ENCODE results near the gene PCBP3. TPM values are rescaled to one million over a fixed set of nuclear protein-coding genes. Genes with fewer than 3 reads are reported as not detected.

The PCBP3 gene
- total and polyA plus RNA-seq, 2 donors from 2014 or later = 2.3 to 5.4 TPM

GRCh38 chr21:45945868-45946210 lies 302.3 kb downstream of the PCBP3 start:
- H3K9ac ChIP-seq (ENCODE audit: low read length in 3 of 3) = no peak overlapping the region
- H3K27ac ChIP-seq (ENCODE audit: low read depth in 2 of 2, low read length in 2 of 2) = no peak overlapping the region
- H3K9me3 ChIP-seq (ENCODE audit: control insufficient read depth in 2 of 3, insufficient read depth in 1 of 3, low read length in 3 of 3) = no peaks in the 10 kb centered on the region
- intact Hi-C loops (cut with DNase I) = no loop called here
- H3K4me3 ChIP-seq (ENCODE audit: low read length in 3 of 3) = no peak overlapping the region
- H3K36me3 ChIP-seq (ENCODE audit: control insufficient read depth in 2 of 3, insufficient read depth in 3 of 3, low read length in 3 of 3) = no peaks in the 10 kb centered on the region
- TF ChIP-seq CTCF (IDR thresholded peaks at IDR 0.05; ENCODE audit: borderline replicate concordance, extremely low read depth, insufficient read depth) = no peak
- DNase-seq (no peak), FAIRE-seq (no peak)
- no peaks in the 10 kb centered on the region for H3K27me3 ChIP-seq (ENCODE audit: control insufficient read depth, insufficient read depth, low read length)
- H3K4me1 ChIP-seq (ENCODE audit: control insufficient read depth in 2 of 3, insufficient read depth in 2 of 3, low read depth in 1 of 3, low read length in 3 of 3) = peaks cover 0 to 5% (median 0%) of the 10 kb centered on the region in 3 donors

- intact Hi-C loops (cut with DNase I) = no loop called here
- FAIRE-seq (no peak), DNase-seq (no peak)
- Histone ChIP-seq H3K9me3 (ENCODE audit: control insufficient read depth in 2 of 3, insufficient read depth in 1 of 3, low read length in 3 of 3) (no peaks in the 10 kb centered on the region), H3K27ac (ENCODE audit: low read depth in 2 of 2, low read length in 2 of 2) (no peak overlapping the region), H3K27me3 (ENCODE audit: control insufficient read depth, insufficient read depth, low read length) (no peaks in the 10 kb centered on the region), H3K36me3 (ENCODE audit: control insufficient read depth in 2 of 3, insufficient read depth in 3 of 3, low read length in 3 of 3) (no peaks in the 10 kb centered on the region), H3K4me3 (ENCODE audit: low read length in 3 of 3) (no peak overlapping the region), H3K4me1 (ENCODE audit: control insufficient read depth in 2 of 3, insufficient read depth in 2 of 3, low read depth in 1 of 3, low read length in 3 of 3) (peaks cover 0 to 5% (median 0%) of the 10 kb centered on the region in 3 donors), H3K9ac (ENCODE audit: low read length in 3 of 3) (no peak overlapping the region)
- no peak for TF ChIP-seq CTCF (IDR thresholded peaks at IDR 0.05; ENCODE audit: borderline replicate concordance, extremely low read depth, insufficient read depth)
Observed at GRCh38 chr21:45947296-45947695, 303.8 kb downstream of the PCBP3 start.

GRCh38 chr21:45947716-45948255 lies 304.3 kb downstream of the PCBP3 start:
- FAIRE-seq (no peak), DNase-seq (no peak)
- no peak overlapping the region for H3K27ac ChIP-seq (ENCODE audit: low read depth in 2 of 2, low read length in 2 of 2)
- peaks cover 0 to 5% (median 0%) of the 10 kb centered on the region in 3 donors for H3K4me1 ChIP-seq (ENCODE audit: control insufficient read depth in 2 of 3, insufficient read depth in 2 of 3, low read depth in 1 of 3, low read length in 3 of 3)
- no peak for TF ChIP-seq CTCF (IDR thresholded peaks at IDR 0.05; ENCODE audit: borderline replicate concordance, extremely low read depth, insufficient read depth)
- no peaks in the 10 kb centered on the region for H3K27me3 ChIP-seq (ENCODE audit: control insufficient read depth, insufficient read depth, low read length)
- intact Hi-C loops (cut with DNase I) = no loop called here
- H3K4me3 ChIP-seq (ENCODE audit: low read length in 3 of 3) = no peak overlapping the region
- no peaks in the 10 kb centered on the region for H3K9me3 ChIP-seq (ENCODE audit: control insufficient read depth in 2 of 3, insufficient read depth in 1 of 3, low read length in 3 of 3)
- no peak overlapping the region for H3K9ac ChIP-seq (ENCODE audit: low read length in 3 of 3)
- H3K36me3 ChIP-seq (ENCODE audit: control insufficient read depth in 2 of 3, insufficient read depth in 3 of 3, low read length in 3 of 3) = no peaks in the 10 kb centered on the region

GRCh38 chr21:45948576-45949141 lies 305.1 kb downstream of the PCBP3 start:
- no peak for FAIRE-seq
- intact Hi-C loops (cut with DNase I) = no loop called here
- Histone ChIP-seq H3K4me3 (ENCODE audit: low read length in 3 of 3) (no peak overlapping the region), H3K36me3 (ENCODE audit: control insufficient read depth in 2 of 3, insufficient read depth in 3 of 3, low read length in 3 of 3) (no peaks in the 10 kb centered on the region), H3K4me1 (ENCODE audit: control insufficient read depth in 2 of 3, insufficient read depth in 2 of 3, low read depth in 1 of 3, low read length in 3 of 3) (peaks cover 0 to 5% (median 0%) of the 10 kb centered on the region in 3 donors), H3K27ac (ENCODE audit: low read depth in 2 of 2, low read length in 2 of 2) (no peak overlapping the region), H3K9me3 (ENCODE audit: control insufficient read depth in 2 of 3, insufficient read depth in 1 of 3, low read length in 3 of 3) (no peaks in the 10 kb centered on the region), H3K27me3 (ENCODE audit: control insufficient read depth, insufficient read depth, low read length) (no peaks in the 10 kb centered on the region), H3K9ac (ENCODE audit: low read length in 3 of 3) (no peak overlapping the region)
- DNase-seq = no peak
- TF ChIP-seq CTCF (IDR thresholded peaks at IDR 0.05; ENCODE audit: borderline replicate concordance, extremely low read depth, insufficient read depth) = no peak

All from kidney (tissue), 14 donors.